PC-9 (cell line): ENCODE measurements around the gene ASB1.

Experiments used
- CTCF ChIP-seq: fragments of 200-600 bp; sonication (generic); conservative IDR thresholded peaks from 2 replicates; pipeline ENCODE4 v1.6.1; 2017; ENCODE audit warnings: mixed run types, antibody characterized with exemption, mild to moderate bottlenecking, moderate library complexity
- EZH2 ChIP-seq: fragments of 200-600 bp; sonication (generic); IDR thresholded peaks from 2 replicates; pipeline ENCODE4 v1.8.0; 2017; ENCODE audit warnings: antibody characterized with exemption, low read depth

GRCh38 chr2:238418999-238419546 lies 7.7 kb upstream of the ASB1 start:
- no peak for TF ChIP-seq EZH2
- TF ChIP-seq CTCF = no peak
